GM19395 (cell line): Measurements from ENCODE around the gene PLEKHA5.

ENCODE experiments used
- ATAC-seq: cut with Tn5 transposase; IDR thresholded peaks from one replicate; pipeline ENCODE4 v1.9.1; 2021; ENCODE audit warnings: mild to moderate bottlenecking, moderate library complexity; ENCODE audit not compliant: unreplicated experiment

PLEKHA5 gene

DNA sequence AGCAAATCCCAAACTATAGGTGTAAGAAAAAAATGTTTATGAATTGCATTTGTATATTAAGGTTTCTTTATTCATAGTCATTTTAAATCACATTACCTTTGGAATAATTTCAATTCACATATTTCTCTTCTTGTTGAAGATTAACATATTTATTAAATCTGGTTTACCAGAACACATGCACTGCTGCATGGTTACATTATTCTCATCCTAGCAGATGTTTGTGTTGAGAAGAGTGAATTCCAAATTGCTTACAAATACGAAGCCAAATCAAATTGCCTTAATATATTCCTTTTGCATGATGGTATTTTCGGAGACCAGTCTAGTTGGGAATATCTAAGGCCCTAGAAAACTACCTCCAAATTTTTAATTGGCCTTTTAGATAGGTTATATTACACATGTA lies 130.6 kb downstream of the PLEKHA5 start:
- ATAC-seq = no peak

DNA sequence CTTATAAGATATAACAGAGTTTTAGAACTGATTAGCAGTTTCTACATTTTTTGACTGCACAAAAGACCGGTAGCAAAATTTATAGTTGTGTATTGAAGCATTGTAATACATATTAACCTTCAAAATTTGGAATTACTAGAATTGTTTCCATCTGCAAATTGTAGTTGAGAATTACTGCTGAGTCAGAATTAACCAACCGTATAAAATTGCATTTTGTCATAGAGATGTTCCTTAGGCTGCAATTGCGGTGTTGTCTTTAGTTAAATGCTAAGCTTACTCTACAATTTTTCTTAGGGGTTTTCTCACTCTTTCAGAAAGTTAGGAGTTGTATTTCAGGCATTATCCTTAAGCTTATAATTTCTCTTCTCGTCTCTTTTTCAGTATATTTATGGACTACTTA lies 132.2 kb downstream of the PLEKHA5 start:
- no peak for ATAC-seq

GRCh38 chr12:19263672-19264071 lies 134.1 kb downstream of the PLEKHA5 start:
- ATAC-seq = no peak

DNA sequence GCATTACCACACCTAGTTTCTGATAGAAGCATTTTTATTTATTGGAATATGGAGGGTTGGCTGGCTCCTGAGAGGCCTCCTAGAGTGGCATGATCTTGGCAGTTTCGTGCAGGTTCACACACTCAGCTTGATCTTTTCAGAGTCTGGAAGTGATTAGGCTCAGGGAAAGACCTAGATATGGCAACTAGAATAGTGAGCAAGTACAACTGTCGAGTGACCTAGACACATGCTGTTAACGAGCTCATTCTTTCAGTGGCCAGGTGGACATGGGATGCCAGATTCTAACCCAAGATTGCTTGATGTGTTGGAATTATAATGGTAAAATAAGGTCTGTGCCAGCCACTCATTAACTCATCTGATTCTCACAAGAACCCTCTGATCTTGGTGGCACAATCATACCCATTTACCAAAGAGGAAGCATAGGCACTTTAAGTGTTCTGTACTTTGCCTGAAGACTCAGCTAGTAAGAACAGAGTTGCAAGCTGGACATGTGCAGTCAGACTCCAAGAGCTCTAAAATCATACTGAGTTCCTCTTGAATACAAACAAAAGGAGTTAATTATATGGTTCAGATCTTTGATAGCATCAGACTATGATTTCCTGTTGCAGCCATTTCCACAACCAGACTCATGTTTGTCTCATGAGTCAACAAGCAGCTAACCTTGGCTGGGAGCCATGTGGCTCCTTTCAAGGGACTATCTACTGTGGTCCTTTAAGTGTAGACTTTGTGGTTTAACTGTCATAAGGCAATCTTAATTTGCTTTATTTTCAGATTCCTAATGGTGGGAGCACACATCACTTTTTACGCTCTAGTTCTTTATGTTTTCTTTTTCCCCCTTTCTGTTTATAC lies 144.2 kb downstream of the PLEKHA5 start:
- no peak for ATAC-seq

GRCh38 chr12:19276767-19277166 lies 147.2 kb downstream of the PLEKHA5 start:
- no peak for ATAC-seq

DNA sequence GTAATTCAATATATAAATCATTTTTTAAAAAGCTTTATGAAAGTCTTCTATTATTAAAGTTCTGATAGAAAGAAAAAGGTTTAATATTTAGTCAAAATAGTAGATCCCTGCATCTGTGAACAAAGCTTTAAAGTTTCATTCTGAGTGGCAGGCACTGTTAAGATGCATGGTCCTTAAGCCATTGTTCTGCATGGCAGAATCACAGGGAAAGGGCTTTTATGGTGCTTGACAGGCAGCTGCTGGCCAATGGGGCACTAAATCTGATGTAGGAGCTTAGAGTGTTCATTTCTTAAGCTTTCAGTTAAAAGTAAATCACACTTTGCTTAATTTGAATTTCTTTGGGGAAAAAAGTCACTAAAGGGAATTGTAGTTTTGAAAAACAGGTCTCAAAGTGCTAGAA lies 148.2 kb downstream of the PLEKHA5 start:
- no peak for ATAC-seq

- ATAC-seq = no peak
These were observed 148.9 kb downstream of the PLEKHA5 start for GRCh38 chr12:19278407-19278806.

DNA sequence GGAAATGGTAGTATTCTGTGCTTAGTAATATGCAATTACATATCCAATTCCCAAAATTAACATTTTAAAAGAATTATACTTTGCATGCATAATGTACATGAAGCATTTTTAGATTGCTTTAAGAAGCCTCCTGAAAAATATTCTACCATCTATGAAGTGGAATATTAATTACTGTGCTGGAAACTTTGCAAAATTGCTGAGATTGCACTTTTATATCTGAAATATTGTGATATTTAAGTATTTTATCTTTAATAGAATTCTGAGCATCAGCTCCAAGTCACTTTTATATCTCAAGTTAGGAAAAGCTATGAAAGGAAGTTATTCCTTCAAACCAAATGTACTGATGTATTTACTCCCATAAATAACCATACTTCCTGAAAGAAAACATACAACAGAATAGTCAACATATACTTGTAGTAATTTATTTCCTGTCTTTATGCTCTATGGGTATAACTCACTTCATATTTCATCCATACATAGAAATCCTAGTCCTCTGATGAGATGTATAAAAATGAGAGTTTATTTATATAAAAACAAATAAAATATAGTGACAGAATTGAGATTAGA lies 152.7 kb downstream of the PLEKHA5 start:
- no peak for ATAC-seq

GRCh38 chr12:19284658-19285057 lies 155.1 kb downstream of the PLEKHA5 start:
- no peak for ATAC-seq

DNA sequence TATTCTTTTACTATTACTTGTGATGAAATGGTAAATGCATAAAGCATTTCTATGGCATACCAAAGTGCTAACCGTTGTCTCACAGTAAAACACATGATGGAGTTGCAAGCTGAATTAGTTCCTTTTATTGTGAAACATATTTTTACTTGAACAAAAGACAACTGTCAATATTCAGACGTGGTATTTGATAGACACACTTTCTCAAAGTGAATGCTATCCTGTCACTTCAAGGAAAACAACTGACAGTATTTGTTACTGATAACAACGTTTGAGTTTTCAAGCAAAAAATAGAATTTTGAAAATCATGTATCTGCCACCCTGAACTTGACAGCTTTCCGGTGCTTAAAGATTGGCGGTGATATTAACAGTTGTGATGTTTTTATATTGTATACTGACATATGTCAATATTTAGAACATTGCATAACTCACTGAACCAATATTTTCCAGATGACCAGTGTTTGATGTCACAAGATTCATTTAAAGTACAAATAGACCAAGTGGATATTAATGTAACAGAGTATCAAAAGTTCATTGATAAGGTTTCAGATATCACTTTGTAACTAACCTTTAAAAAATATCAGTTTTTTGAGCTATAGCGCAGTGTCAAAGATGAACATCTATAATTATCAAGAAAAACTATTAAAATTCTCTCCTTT lies 156.4 kb downstream of the PLEKHA5 start:
- ATAC-seq = no peak

DNA sequence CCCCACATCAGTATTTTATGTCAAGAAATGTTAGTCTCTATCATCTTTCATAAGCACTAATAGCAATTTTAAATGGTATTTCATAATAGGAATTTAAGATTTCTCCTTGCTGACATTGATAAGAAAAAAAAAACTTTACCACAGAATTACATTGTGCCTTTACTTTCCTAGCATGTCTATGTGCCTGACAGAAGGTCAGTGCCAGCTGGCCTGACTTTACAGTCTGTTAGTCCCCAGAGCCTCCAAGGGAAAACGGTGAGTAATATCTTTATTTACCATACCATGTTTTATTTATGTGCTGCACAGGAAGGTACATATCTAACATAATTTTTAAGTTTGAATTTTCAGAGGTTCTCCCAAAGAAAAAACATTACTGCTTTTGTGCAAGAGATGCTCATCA lies 157.8 kb downstream of the PLEKHA5 start:
- no peak for ATAC-seq

- ATAC-seq = no peak
These were observed 158.6 kb downstream of the PLEKHA5 start for GRCh38 chr12:19288161-19288560.

DNA sequence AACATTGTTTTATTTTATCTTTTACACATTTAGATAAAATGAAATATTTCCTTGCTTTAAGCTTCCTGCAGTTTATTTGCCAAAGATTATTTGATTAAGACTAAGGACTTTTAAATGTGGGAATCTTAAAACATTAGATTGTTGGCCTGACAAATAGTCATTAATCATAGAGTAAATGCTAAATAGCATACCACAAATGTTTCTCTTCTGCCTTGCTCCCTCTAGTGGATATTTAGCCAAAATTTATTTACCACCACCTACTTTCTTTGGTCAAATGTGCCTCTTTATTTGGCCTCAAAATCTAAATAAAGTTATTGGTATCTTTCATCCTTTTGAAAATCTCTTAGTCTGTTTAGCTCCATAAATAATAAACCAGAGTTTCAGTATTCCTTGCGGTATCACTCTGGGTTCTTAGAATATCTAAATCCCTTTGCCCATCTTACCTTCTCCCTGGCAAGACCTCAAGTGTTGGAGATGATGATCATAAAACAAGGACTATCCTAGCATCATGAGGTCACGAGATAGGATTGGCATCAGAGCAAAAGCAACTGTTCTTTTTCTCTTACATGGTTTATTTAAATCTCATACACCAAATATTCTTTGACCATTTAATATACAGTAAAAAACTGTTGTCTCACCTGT lies 159.2 kb downstream of the PLEKHA5 start:
- ATAC-seq = no peak

DNA sequence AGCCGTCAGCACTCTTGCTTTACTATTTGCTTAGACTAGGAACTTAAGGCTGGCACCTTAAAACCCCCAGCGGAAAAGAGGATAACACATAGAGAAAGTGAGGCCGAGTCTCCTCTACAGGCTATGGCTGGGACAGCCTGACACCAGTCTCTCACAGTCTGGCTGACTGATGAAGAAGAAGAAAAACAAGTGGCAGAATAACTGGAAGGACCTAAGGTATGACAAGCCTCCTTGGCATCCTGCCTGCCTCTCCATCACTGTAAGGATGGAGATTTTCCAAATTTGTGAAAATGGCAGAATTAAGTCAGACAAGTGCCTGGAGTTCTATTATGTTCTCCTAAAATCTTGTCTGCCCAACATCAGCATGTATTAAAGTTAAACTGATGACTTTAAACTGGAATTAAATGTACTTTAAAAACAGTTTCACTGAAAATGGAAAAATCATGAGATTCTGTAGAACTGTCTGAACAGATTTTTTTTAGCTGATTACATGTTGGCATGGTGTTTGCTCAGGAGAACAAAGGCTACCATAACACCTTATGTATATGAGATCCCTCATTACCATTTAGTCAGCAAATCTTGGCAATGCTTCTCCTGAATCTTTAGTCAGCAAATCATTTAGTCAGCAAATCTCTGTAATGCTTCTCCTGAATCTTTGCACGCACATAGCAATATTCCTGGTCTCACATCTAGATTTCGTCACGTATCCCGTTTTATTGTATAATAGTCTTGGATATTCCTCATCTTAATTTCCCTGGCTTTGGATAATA lies 169.5 kb downstream of the PLEKHA5 start:
- ATAC-seq = no peak

DNA sequence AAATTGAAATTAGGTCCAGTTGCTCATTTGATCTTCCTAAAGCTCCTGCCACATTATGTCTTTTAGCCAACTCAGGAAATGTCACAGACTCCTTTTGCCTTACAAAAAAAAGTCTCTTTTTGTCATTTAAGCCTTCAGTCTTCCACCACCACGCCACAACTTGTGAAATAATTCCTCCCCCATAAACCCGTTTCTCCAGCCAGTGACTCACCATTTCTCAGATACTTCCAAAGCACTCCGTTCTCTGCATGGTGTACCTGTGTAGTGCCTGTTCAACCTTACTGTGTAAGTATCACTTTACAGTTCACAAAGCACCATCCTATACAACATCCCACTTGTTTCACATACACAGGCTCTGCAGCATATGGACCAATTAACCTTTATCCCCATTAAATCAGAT lies 170.2 kb downstream of the PLEKHA5 start:
- no peak for ATAC-seq

DNA sequence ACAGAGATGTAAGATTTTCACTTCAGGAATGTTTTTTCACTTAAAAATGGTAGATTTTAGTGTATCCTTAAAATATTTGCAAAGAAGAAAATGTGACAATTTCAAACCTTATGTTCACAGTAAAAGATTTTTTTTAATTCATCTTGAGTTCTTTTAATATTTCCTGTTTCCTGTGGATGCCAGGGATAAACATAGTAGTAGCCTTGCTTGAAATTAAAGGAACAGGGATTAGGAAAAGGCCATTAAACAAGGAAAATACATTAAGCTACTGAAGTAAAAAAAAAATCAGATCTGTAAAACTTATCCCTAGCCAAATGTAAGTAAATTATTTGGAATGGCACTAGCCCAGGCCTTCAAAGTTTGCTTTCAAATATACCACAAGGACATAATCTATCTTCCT lies 171.7 kb downstream of the PLEKHA5 start:
- ATAC-seq = no peak

DNA sequence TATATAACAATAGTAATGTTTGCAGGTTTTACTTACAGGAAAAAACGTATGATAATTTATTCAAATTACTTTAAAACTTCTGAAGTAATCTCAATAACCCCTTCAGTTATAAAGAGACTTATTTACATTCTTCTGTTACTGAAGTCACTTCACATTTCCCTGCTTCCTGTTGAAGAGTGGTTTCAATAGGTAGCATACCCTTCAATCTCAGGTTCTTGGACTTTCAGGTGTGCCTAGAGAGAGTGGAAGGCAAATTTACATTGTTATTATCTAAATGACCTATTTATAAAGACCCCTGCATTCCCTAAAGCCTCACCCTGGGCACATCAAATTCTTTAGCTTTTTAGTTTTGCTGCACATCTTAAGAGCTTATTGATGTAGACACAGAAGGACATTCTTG lies 172.2 kb downstream of the PLEKHA5 start:
- ATAC-seq = no peak

DNA sequence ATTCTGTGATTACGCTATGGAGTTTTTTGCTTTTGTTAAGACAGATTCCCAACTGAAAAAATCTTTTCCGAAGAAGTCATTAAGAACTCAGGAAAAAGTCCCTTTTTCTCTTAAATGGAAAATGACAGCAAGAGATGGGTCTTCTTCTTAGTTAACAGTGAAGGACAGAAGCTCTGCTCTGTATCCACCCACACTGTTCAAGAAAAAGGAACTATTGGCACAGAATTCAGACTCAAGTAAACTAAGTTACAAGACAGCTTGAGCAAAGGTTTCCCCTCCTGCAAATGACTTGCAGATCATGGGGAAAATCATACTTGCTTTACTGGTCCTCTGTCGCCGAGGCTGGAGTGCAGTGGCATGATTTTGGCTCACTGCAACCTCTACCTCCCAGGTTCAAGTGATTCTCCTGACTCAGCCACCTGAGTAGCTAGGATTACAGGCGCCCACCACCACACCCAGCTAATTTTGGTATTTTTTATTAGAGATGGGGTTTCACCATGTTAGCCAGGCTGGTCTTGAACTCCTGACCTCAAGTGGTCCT lies 172.6 kb downstream of the PLEKHA5 start:
- no peak for ATAC-seq

- no peak for ATAC-seq
These were observed 174.0 kb downstream of the PLEKHA5 start for GRCh38 chr12:19303496-19303895.

- ATAC-seq = no peak
These were observed 174.7 kb downstream of the PLEKHA5 start for GRCh38 chr12:19304149-19304750.
